Sigmoid colon (tissue), 4 donors: ENCODE results near the gene TEN1.

Experiments used
- CTCF ChIP-seq, 4 experiments: fragments of 450-650 bp in 3 of 4; fragments of 200-600 bp in 1 of 4; IDR thresholded peaks; one replicate each; pipeline ENCODE4 v1.5.1; 2016 to 2019; ENCODE audit warnings: antibody characterized with exemption in 4 of 4, mild to moderate bottlenecking in 3 of 4, moderate library complexity in 2 of 4
- EP300 ChIP-seq, 4 donors: sonication (generic); formaldehyde crosslinking; IDR thresholded peaks; one replicate each; pipeline ENCODE4 v1.6.1; 2017; ENCODE audit warnings: antibody characterized with exemption in 4 of 4
- POLR2A ChIP-seq, 2 donors: fragments of 450-650 bp; IDR thresholded peaks; one replicate each; pipeline ENCODE4 v1.6.1; 2016; ENCODE audit warnings: antibody characterized with exemption in 2 of 2, mild to moderate bottlenecking in 2 of 2, moderate library complexity in 2 of 2

GRCh38 chr17:76018801-76019200, 39.8 kb downstream of the TEN1 start:
- no peak for TF ChIP-seq POLR2A (IDR thresholded peaks at IDR 0.05)
- no peak for TF ChIP-seq CTCF (IDR thresholded peaks at IDR 0.05)
- TF ChIP-seq EP300 (IDR thresholded peaks at IDR 0.05) = no peak
